HG02678 (cell line): Measurements from ENCODE around the gene ERC1.
"Not testable (repeated sequence)": the region's sequence is repeated elsewhere in the genome, so short reads cannot be mapped to it uniquely, and the experiment has no call there.

Experiments
- ATAC-seq: cut with Tn5 transposase; IDR thresholded peaks from one replicate; pipeline ENCODE4 v1.9.1; 2021; ENCODE audit warnings: mild to moderate bottlenecking, moderate library complexity; ENCODE audit not compliant: unreplicated experiment

The ERC1 gene

DNA sequence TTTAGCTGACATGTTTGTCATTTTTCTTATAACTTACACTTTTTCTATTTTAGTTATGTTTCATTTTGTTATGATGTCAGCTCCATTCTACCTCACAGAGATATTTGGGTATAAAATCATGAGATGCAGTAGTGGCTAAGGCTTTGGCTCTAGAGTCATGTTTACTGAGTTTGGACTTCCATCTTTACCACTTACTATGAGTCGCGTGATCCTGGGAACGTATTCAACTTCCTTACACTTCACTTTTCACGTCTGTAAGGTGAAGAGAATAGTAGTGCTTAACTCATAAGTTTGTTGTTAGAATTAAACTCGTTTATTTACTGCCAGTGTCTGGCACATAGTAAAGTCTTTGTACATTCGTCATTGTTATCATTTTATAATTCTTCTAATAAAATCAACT lies 126.3 kb downstream of the ERC1 start:
- no peak for ATAC-seq

DNA sequence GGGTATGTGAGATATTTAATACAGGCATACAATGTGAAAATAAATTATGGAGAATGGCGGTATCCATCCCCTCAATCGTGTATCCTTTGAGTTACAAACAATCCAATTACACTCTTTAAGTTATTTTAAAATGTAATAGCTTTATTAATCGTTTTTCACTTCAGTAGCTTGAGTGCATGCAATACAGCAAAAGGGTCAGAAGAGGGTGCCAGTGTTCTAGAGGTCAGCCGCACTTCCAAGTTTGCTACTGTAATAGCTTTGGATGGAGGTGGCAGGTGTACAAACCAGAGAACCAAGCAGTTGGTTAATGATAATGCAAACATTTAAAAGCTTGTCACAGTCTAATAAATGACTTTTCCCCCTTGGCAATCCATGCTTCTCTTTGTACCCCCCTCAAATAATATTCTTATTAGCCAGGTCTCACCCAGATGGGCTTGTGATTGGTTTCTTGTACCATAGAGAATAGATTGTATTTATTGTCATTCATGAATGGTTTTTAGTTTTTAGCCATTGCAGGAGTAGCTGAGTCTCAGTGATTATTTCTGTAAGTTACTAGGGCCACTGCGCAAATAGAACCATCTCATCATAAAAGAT lies 127.0 kb downstream of the ERC1 start:
- no peak for ATAC-seq

DNA sequence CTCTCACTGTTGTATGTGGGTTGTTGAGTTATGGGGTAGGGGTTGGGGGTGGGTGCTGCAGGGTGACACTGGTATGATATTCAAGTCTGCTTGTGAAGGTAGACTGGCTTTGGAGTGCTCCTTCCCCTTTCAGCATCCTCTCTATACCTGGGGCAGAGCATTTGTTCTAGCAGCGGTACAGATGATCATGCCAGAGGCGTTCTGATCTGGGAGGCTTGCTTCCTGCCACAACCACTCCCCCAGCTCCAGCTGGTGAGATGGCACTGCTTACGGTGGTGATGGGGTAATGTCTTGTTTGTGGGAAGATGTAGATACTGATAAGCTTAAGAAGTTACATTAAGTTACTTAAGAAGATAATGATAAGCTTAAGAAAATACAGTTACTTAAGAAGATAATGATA lies 131.8 kb downstream of the ERC1 start:
- no peak for ATAC-seq

DNA sequence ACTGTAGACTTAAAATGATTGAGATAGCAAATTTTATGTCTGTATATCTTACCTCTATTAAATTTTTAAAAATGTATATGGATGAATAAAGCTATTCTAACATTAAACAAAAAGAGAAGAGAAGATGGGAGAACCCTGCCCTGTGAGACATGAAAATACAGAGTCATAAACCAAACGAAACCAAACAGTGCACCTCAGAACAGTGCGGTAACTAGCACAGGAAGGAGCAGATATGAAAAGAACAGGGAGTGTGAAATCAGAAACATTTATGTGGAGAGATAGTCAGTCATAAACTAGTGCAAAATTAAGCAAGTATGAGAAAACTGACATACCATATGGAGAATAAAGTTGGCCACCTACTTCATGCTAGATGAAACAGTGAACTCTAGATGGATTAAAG lies 135.1 kb downstream of the ERC1 start:
- ATAC-seq = no peak

DNA sequence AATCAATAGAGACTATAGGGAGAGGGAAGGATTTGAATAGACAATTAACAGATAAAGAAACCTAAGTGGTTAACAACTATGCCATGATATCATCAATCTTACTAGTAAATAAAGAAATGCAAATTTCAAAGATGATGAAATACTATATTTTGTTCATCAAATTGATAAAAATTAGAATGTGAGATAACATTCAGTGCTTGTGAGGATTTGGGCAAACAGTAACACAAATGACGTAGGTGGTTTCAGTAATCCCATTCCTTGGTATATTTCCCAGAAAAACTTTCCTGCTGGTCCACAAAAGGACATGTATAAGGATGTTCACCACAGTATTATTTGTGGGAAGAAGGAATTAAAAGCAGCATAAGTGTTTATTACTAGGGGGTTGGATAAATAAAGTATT lies 136.0 kb downstream of the ERC1 start:
- no peak for ATAC-seq

GRCh38 chr12:1130164-1130563 lies 139.1 kb downstream of the ERC1 start:
- no peak for ATAC-seq

- no peak for ATAC-seq
These were observed 139.5 kb downstream of the ERC1 start for GRCh38 chr12:1130571-1130970.

DNA sequence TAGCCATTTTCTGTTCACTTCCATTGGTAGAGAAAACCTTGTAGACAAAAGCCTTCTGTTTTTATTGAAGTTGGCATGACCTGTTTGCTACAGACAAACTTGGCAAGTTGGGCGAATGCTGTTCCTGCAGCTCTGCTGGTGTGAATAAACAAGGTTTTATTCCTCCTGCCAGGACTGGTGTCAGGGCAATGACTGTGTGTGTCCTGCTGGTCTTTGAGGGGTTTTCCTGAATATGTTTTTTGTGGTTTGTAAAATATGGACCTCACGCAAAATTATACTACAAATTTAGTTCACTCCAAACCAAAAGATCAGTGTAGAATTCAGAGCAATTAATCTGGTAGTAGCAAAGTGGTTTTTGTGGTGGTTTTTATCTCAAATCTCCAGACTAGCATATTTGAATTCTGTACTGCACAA lies 140.8 kb downstream of the ERC1 start:
- no peak for ATAC-seq

DNA sequence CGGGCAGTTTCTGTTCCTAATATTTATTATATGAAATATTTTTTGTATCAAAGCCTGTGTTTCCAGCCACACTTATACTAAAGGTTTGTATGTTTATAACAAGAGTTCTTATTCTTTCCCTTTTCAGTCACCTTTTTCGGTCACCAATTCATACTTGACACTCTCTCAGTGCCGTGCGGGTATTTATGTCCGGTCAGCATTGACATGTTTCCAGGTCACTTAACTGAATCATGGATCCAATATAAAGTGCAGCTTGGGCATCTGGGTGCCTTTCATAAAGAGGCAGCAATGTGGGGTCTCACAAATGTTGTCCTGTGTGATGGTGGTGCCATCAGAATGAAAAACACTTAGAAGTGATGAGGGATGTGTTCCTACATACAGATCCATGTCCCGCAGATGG lies 141.3 kb downstream of the ERC1 start:
- no peak for ATAC-seq

DNA sequence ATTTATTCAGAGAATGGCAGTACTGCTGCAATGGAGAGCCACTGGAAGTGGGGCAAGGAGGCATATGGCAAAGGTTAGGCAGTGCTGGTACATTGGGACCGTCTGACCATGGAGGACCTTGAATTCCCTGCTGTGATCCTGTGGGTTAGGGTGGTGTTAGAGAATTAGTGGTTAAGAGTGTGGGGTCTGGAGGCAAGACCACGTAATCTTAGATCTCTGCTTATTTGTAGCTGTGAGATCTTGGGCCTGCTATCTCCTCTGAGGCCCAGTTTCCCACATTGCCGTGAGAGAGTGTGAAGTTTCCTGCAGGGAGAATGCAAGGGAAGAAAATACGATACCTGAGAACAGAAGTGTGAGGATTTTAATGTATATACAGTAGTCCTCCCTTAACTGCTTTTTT lies 147.7 kb downstream of the ERC1 start:
- ATAC-seq = no peak

- ATAC-seq = not testable (repeated sequence)
These were observed 155.7 kb downstream of the ERC1 start for GRCh38 chr12:1146758-1147157.

GRCh38 chr12:1147821-1148220 lies 156.8 kb downstream of the ERC1 start:
- ATAC-seq = no peak

DNA sequence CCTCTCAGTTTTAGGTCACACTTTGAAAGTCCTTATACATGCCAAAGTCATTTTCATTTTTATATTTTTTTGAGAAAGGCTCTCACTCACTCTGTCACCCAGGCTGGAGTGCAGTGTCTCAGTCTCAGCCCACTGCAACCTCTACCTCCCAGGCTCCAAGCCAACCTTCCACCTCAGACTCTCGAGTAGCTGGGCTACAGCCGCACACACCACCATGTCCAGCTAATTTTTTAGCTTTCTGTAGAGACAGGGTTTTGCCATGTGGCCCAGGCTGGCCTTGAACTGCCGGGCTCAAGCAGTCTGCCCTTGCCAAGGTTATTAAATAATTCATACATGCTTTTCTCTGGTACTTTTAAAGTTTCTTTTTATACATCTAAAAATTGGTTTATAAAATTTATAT lies 166.0 kb downstream of the ERC1 start:
- ATAC-seq = no peak

- ATAC-seq = no peak
These were observed 170.2 kb downstream of the ERC1 start for GRCh38 chr12:1161197-1161596.

- no peak for ATAC-seq
These were observed 171.2 kb downstream of the ERC1 start for GRCh38 chr12:1162081-1162760.

DNA sequence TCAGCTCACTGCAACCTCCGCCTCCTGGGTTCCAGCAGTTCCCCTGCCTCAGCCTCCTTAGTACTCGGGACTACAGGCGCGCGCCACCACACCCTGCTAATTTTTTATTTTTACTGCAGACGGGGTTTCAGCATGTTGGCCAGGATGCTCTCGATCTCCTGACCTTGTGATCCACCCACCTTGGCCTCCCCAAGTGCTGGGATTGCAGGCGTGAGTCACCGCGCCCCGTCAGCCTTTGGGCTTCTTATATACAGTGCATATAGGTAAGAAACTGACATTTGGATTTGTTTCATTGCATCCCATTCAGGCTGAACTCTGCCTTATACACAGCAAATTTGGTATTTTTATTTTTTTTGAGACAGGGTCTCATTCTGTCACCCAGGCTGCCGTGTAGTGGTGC lies 176.8 kb downstream of the ERC1 start:
- no peak for ATAC-seq

DNA sequence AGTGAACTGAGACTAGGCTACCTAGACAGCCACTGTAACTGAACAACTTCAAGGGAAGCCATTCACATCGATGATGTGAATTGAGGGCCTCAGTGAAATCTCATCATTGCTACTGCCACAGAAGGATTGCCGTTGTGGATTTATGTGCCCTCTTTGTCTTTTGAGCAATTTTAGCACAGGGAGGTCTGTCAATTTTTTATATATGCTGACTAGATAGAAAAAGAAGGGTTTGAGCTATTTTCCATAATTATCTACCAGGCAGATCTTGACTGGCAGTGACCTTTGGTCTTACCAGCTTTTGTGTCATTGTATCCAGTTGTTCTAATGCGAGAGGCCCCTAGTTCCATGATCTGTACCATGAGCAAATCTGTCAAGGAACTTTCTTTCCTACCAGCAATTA lies 179.4 kb downstream of the ERC1 start:
- no peak for ATAC-seq

GRCh38 chr12:1171657-1172408 lies 180.8 kb downstream of the ERC1 start:
- ATAC-seq = no peak

DNA sequence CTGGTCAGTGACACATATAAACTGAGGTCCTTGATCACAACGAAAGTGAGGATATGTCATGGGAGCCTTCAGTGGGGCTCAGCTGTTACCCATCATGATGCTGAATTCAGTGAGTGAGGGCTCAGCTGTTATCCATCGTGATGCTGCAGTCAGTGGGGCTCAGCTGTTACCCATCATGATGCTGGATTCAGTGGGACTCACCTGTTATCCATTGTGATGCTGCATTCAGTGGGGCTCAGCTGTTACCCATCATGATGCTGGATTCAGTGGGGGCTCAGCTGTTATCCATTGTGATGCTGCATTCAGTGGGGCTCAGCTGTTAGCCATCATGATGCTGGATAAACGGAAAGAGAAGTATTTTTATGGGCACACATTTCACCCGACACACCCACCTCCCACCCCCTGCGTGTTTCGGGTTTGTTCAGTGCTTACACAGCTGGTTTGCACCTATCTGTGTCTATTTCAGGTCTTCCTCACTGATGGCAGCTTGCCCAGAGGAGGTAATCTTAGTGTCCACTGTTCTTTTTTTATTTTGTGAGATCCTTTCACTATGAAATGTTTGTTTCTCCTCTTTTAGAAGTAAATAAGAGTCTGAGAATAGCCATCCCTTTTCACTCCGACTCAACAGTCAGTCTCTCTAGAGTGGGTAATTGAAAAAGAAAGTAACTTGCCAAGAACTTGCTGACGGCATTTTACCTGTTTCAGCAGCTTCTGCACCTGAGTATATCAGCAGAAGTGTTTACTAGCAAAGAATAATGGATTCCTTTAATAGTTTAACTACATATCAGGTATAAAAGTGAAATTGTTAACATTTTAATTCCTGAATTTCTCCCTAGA lies 183.0 kb downstream of the ERC1 start:
- no peak for ATAC-seq

- no peak for ATAC-seq
These were observed 183.6 kb downstream of the ERC1 start for GRCh38 chr12:1174659-1175058.

DNA sequence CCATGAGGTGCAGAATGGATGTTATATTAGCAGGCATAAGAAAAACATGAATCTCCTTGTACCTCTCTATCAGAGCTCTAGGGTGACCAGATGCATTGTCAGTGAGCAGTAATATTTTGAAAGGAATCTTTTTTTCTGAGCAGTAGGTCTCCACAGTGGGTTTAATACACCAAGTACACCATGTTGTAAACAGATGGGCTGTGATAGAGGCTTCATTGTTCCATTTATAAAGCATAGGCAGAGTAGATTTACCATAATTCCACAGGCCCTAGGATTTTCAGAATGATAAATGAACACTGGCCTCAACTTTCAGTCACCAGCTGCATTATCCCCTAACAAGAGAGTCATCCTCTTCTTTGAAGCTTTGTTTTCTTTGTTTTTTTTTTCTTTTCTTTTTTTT lies 185.2 kb downstream of the ERC1 start:
- no peak for ATAC-seq
